EL (cell line): ENCODE measurements around the gene DUSP10.

ENCODE experiments used
- DNase-seq: peaks from one replicate; pipeline ENCODE4 v3.0.0-alpha.2; 2016

The DUSP10 gene

DNA sequence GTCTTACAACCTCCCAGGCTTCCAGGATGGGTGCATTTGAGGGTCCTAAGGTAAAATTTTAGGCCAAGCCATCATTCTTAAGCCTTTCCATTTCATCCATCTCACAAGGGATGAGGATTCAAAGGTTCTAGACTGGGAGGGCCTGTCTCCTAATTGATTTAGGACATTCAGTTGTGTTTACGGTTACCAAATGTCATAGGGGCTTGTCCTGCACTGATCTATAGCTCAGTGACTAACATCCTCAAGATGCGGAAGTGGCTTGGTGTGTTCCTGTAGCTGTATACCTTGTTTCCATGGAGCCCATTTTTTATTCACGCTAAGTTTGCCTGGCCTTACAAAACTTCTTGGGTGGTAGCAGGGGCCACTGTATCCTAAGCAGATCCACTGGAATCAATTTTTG, 52.8 kb downstream of the DUSP10 start:
- DNase-seq: no peak

- no peak for DNase-seq
These were observed 53.4 kb downstream of the DUSP10 start for GRCh38 chr1:221688488-221688843.

- no peak for DNase-seq
These were observed 53.9 kb downstream of the DUSP10 start for GRCh38 chr1:221687836-221688487.

GRCh38 chr1:221683681-221684080, 58.2 kb downstream of the DUSP10 start:
- DNase-seq: no peak

GRCh38 chr1:221680085-221680484, 61.8 kb downstream of the DUSP10 start:
- DNase-seq: no peak

GRCh38 chr1:221678014-221678413, 63.9 kb downstream of the DUSP10 start:
- no peak for DNase-seq

- DNase-seq: no peak
These were observed 65.7 kb downstream of the DUSP10 start for GRCh38 chr1:221675880-221676800.

DNA sequence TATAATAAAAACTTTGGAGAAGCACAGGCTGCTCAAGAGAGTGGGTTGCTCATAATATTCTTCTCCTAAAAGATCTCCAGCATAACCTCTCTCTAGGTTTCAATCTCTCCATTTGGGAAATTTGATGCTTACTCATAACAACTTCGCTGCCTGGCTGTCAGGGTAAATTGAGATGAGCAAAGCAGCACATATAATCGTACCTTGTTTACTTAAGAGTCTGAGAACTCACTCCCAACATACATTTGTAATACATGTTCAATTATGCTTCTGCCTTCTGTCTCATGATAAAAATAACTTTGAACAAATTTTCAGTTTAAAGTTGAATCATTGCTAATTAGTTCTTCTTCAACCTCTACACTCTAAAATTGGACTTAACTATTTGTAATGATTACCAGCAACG, 68.9 kb downstream of the DUSP10 start:
- DNase-seq: no peak

- peak; percentile 75 for DNase-seq
These were observed 69.6 kb downstream of the DUSP10 start for GRCh38 chr1:221672239-221672645.

DNA sequence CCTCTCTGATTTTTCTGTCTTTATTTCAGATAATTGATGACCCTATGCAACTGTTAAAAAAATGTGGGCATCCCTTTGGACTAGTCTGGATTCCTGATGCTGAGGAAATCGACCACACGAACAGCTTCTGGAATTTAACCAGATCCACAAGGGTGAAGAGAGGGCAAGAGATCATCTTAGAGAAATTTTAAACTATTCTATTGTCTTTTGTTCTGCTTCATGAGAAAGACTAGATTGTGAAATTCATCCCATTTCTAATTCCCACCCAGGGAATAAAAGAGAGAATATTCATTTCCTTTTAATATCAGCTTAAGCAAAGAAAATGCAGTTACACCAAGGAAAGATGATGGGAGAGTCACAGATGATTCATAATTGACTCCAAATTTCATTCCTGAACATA, 71.8 kb downstream of the DUSP10 start:
- peak; percentile 25 for DNase-seq

DNA sequence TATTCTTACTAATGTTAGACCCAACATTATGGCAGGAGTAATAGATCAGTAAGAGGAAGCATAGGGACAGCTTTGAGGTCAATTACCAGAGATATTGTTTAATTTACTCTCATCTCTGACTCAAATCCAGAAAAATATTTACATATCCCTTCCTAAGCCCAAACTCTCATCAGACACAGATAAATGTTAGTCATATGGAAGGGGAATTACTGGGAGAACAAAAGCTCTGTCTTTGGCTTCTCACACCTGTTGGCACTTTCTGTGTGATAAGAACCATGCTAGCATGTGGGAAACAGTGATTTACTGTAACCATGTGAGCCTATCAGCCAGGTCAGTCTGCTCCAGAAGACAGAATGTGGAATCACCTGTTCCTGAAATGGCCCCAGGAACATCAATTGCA, 72.4 kb downstream of the DUSP10 start:
- DNase-seq: no peak

- peak; percentile 58 for DNase-seq
These were observed 74.4 kb downstream of the DUSP10 start for GRCh38 chr1:221667504-221667903.

DNA sequence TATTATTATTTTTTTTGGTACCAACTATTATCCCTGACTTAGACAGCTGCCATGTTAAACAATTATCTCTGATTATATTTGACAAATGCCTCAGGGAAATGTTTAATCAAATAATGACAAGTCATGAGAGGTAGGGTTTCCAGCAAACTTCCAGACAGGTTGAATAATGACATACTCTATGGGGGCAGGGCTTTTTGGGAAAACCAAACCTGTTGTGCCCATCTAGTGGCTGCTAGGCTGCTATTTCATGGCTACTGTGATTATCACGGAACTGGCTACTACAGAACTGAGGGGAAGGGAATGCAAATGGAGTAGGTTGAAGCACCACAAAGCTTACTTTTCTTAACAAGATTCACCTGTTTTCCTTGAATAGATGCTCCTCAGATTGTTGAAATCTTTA, 77.6 kb downstream of the DUSP10 start:
- DNase-seq: no peak

- DNase-seq: no peak
These were observed 78.6 kb downstream of the DUSP10 start for GRCh38 chr1:221663321-221663720.

DNA sequence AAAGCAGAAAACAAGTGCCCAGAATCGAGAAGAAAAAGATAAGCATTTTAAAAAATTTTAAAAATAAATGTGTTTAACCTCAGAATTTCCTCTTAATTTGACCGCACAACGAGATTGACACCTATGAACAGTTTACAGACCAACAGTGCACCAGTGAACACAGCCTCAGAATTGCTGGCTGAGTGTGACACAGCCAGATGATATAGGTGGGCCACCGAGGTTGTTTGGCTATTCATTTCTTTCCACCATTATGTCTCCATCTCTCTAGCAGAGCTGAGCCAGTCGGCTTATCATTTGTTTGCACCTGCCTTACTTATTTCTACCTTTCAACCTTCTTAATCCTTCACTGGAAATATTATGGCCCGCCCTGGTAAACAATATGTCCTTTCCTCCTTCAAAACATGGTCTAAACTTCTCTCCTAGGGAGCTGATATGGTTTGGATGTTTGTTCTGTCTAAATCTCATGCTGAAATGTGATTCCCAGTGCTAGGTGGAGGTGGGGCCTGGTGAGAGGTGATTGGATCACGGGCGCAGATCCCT, 86.1 kb downstream of the DUSP10 start:
- no peak for DNase-seq
